Hematopoietic multipotent progenitor cell treated with erythropoietin and hydrocortisone succinate and interleukin-3 and kit ligand, for 6 days (in vitro differentiated cells): Measurements from ENCODE around the gene GOLGA6D.
"Not testable (repeated sequence)": the region's sequence is repeated elsewhere in the genome, so short reads cannot be mapped to it uniquely, and the experiment has no call there.

Experiments
- DNase-seq: peaks from one replicate; pipeline ENCODE4 v3.0.0-alpha.2; 2015

GOLGA6D gene, protein sequence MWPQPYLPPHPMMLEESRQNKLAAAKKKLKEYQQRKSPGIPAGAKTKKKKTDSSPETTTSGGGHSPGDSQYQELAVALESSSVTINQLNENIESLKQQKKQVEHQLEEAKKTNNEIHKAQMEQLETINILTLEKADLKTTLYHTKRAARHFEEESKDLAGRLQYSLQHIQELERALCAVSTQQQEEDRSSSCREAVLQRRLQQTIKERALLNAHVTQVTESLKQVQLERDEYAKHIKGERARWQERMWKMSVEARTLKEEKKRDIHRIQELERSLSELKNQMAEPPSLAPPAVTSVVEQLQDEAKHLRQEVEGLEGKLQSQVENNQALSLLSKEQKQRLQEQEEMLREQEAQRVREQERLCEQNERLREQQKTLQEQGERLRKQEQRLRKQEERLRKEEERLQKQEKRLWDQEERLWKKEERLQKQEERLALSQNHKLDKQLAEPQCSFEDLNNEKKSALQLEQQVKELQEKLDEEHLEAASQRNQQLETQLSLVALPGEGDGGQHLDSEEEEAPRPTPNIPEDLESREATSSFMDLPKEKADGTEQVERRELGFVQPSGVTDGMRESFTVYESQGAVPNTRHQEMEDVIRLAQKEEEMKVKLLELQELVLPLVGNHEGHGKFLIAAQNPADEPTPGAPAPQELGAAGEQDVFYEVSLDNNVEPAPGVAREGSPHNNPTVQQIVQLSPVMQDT

DNA sequence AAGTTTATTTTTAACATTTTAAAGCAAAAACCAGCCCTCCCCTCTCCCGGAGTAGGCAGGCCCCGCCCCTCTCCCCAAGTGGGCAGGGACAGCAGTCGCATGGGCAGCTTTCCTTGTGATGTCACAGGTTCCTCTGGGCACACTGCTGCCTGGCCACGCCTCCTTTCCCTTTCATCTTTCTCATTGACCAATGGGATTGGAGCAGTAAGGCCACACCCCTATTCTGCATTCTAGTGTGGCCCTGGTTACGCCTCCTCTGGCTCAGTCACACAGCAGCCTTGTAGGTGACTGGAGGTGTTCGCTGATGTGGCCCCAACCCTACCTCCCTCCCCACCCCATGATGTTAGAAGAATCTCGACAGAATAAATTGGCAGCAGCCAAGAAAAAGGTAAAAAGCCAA is at the start of gene GOLGA6D:
Gene GOLGA6D (plus strand): TSS at position 264 of the 400 bp plus-strand sequence. CDS start 41 bp downstream, at position 305.
- not testable (repeated sequence) for DNase-seq

- no peak for DNase-seq
Observed at GRCh38 chr15:75233504-75234190, 49.0 kb upstream of the GOLGA6D start.

- no peak for DNase-seq
Observed at GRCh38 chr15:75234191-75234810, 48.3 kb upstream of the GOLGA6D start.

DNA sequence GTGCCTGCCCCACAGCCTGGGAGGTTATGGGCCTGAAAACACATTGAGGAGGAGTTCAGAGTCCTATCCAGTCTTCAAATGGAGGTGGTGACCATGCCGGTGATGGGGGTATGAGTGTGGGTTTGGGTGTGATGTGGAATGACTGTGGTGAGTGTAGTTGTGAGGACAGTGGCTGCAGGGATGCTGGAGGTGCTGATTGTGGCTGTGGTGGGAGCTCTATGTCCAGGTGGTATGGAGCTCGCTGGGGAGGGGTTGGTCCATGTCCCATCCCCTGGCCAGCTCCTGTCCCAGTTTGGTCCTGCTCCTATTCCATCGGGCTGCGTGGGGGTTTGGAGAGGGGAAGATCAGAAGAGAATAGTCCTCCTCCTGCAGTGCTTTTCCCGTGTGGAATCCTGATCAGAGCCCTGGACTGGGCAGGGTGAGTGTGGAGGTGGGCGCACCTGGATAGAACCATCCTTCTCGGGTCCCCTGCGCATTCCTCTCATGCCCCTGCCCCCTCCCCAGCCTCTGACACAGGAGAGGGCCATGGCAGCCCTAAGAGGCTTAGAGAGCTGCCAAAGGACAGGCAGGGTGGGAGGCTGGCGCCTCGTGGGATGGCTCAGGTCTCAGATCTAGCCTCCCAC is 47.5 kb upstream of the GOLGA6D start:
- DNase-seq: no peak

DNA sequence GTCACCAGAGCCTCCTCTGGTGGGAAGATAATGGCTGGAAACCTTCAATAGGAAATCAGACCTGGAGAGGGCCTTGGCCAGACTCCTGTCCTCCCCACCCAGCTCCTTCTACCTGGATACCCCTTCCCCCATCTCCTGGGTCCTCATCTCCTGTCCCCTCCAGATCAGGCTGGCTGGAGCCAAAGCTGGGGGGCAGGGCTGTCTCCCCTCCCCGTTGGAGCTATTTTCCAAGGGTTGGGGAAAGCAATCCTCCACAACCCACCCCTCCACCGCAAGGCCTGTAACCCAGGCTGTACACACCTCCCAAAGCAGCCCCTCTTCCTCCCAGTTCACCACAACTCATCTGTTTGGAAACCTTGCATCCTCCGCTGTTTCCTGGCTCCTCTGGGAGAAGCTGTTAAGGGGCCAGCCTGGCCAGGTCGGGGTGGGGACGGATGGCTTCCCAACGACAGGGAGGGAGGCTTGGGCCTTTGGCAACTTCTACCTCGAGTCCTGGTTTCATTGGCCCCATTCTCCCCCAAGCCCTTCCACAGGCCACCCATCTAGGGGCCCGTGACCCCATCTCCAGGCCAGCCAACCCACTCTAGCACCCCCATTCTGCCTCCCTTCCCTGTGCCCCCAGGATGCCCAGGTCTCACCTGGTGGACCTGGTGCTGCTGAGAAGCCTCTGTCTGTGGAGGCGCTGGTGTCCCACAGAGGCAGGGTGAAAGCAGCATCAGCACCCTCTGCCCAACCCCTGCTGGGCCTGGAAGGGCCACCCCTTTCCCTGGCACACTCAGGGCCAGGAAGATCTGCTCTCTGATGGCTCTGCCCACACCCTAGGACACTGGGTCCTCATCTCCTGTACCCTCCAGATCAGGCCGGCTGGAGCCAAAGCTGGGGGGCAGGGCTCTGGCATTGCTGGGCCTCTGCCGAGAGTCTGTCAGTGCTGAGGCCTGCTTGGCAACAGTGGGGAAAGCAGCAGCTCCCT is 46.6 kb upstream of the GOLGA6D start:
- DNase-seq: no peak

GRCh38 chr15:75237316-75237982 is 45.2 kb upstream of the GOLGA6D start:
- no peak for DNase-seq

DNA sequence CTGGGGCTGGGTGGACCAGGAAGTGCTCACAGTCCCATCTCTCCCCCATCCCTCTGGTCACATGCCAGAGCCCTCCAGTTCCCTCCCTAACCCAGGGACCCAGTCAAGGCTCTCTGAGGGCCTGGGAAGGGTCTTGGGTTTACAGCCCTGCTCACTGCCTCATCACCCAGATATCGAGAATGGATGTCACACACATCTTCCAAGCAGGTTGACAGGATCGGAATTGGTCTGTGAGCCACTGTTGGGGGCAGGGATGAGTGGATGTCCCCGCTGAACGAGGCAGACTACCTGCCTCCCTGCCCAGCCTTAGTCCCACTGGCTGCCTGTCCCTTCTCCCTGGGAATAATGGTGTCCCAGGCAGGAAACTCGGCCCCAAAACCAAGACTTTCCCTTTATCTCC is 44.5 kb upstream of the GOLGA6D start:
- no peak for DNase-seq

GRCh38 chr15:75245741-75246140 is 36.9 kb upstream of the GOLGA6D start:
- DNase-seq: not testable (repeated sequence)

DNA sequence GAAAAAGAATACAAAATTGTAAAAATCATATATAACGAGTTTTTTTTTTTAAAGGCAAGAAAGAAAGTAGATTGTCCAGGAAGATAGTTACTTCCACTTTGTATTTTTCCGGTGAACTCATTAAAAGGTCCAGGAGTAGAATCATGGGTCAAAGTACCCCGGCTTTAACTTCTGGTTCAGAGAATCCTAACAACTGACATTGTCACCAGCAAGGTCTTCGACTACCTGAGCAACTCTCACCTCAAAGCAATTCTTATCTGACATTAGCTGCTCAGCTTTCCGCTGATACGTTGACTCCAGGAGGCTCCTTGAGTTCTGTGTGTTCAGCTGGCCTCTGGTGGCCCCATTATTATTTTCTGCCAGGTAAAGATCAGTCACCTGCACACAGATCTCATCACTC is 33.6 kb upstream of the GOLGA6D start:
- not testable (repeated sequence) for DNase-seq

- no peak for DNase-seq
Observed at GRCh38 chr15:75249726-75250125, 32.9 kb upstream of the GOLGA6D start.

DNA sequence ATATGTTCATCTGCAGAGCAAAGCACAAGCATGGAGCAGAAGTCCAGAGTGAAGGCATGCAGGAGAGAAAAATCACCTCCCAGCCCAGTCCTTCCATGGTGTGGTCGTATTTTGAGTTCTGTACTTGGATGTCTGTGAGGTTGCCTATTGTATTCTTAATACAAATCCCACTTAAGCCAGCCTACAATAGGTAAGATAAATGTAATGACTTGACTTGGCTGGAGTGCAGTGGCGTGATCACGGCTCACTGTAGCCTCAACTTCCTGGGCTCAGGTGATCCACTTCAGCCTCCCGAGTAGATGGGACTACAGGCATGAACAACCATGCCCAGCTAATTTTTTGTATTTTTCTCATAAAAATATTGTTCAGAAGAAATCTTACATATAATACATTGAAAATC is 31.3 kb upstream of the GOLGA6D start:
- DNase-seq: not testable (repeated sequence)

- not testable (repeated sequence) for DNase-seq
Observed at GRCh38 chr15:75252285-75252684, 30.4 kb upstream of the GOLGA6D start.

DNA sequence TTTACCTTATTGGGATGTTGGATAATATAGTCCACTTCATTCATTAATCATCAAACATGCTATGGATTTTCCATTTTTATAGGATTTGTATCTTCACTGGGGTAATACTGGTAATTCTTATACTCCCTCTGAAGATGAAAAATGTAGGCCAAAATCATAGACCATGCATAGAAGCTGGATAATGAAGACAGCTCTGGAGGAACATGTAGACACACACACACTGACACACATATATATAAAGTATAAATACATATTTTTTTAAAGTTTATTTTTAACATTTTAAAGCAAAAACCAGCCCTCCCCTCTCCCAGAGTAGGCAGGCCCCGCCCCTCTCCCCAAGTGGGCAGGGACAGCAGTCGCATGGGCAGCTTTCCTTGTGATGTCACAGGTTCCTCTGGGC is 24.6 kb upstream of the GOLGA6D start, which contains the start of gene GOLGA6C:
Gene GOLGA6C (plus strand): TSS at position 301 of the 400 bp plus-strand sequence. CDS start 265 bp downstream, outside the sequence.
- not testable (repeated sequence) for DNase-seq

- DNase-seq: not testable (repeated sequence)
Observed at GRCh38 chr15:75258620-75259343, 23.9 kb upstream of the GOLGA6D start.

DNA sequence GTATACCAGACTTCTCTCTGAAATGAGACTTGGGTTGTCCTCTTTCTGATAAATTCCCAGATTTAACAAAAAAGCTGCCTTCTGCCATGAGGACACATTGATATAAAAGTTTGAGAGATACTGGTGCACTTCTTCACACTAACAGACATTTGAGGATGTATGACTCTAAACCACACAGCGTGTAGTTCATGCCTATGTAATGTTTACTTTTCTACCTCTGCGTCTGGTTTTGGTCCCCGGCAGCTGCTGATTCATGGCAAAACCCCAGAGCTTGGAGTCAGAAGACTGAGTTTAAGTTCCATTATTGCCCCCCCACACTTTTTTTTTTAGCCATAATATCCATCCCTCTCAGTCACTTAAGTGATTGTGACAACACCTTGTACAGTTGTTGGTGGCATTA is 22.8 kb upstream of the GOLGA6D start:
- DNase-seq: not testable (repeated sequence)

DNA sequence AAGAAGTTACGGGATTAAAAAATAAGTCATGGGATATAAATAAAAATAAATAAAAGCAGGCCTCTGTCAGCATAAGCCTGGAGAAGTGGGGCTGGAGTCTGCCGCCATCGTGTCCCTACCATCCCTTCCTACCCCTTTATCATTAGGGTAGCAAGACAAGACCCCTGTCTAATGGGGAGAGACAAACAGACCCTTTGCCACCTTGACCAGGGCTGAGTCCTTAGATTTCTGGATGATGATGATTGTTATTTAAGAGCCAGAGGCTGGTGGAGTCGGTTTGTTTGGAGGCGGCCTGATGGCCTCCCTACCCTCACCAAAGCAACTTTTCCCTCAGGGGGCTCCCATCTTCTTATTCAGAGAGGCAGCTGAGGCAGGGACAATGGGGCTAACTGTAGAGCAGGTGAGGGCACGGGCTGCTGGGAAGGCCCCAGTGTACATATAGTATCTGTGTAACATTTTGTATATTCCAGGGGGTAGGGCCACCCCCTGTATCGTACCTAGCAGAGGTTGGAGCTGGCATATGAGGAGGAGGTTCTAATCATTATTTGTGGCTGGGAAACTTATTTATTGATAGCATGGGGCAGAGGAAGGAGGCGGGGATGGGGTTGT is 8.8 kb upstream of the GOLGA6D start:
- DNase-seq: not testable (repeated sequence)

DNA sequence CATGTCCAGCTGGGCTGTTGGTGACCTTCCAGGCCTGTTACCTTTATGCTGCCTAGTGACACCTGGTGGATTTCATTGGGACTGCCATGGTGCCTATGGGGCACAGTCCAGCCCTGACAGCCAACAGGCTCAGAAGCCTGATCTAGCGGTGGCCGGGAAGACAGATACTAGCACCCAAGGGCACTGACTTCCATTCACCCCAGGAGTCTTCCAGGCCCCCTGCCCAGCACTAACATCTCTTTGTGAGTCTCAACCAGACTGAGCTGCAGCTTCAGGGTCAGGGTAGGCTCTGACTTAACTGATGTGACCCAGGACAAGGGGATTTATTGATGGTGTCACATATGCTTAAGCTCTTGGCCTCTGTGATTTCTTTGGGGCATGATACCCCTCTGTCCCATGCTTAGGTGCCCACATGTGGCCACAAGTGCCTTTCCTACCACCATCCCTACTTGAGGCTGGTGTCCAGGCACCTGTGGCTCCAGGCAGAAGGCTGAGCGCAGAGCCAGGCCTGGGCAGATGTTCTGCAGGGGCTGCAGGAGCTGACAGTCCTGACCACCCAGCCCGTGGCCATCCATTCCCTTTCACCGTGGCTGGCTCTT is 8.0 kb upstream of the GOLGA6D start:
- peak; percentile 75 for DNase-seq

DNA sequence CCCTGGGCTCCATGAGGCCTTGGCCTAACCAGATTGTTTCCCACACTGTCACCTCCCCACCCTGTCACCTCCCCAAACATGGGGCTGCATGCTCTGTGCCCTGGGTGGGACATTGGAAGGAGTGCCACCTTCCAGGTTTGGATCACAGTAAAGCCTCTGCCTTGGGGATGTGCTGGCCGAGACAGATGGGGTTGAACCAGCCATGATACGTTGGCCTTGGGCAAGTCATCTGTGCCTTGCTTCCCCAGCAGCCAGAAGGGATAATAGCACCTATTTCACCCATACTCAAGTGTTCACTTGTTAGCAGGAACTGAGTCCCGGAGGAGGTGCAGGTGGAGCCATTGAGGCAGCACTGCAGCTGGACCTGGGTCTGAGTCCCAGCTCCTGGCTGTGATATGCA is 7.0 kb upstream of the GOLGA6D start:
- DNase-seq: peak; percentile 0

- DNase-seq: not testable (repeated sequence)
Observed at GRCh38 chr15:75278497-75278896, 4.1 kb upstream of the GOLGA6D start.
